HUES64 (cell line): ENCODE data around the gene ASB8. TPM values are rescaled to one million over a fixed set of nuclear protein-coding genes. Genes with fewer than 3 reads are reported as not detected.

Experiments
- H3K27ac ChIP-seq: 2 replicates; pipeline ENCODE4 v1.7.0; 2013; ENCODE audit warnings: low read depth, low read length, inconsistent platforms
- H3K27me3 ChIP-seq: 2 replicates; pipeline ENCODE4 v1.6.1; 2013; ENCODE audit warnings: mild to moderate bottlenecking, low read length; ENCODE audit not compliant: insufficient read depth
- H3K36me3 ChIP-seq: 2 replicates; pipeline ENCODE4 v1.6.1; 2013; ENCODE audit warnings: mild to moderate bottlenecking, low read length; ENCODE audit not compliant: insufficient read depth
- H3K4me1 ChIP-seq: 2 replicates; pipeline ENCODE4 v1.6.1; 2013; ENCODE audit warnings: mild to moderate bottlenecking, low read length, moderate library complexity; ENCODE audit not compliant: insufficient read depth
- H3K4me3 ChIP-seq: 2 replicates; pipeline ENCODE4 v1.5.1; 2013; ENCODE audit warnings: mild to moderate bottlenecking, low read length, moderate library complexity
- H3K9ac ChIP-seq: 2 replicates; pipeline ENCODE4 v1.6.1; 2013; ENCODE audit warnings: mild to moderate bottlenecking, low read depth, low read length
- H3K9me3 ChIP-seq: 2 replicates; pipeline ENCODE4 v1.6.1; 2013; ENCODE audit warnings: low read depth, low read length; ENCODE audit not compliant: insufficient read depth
- WGBS: fragments of 150-250, 120-280 bp; methylation state at CpG from one replicate; pipeline ENCODE4 v1.1.7; 2013; ENCODE audit warnings: missing lambda C conversion rate; 5-methylcytosine and 5-hydroxymethylcytosine counted together
- polyA plus RNA-seq, 2 experiments: library from polyadenylated mRNA; stranded (reverse); fragments of 50-300 nt; gene quantifications; one replicate each; pipeline ENCODE4 v1.2.3, GENCODE V29; 2013

ASB8 gene, protein sequence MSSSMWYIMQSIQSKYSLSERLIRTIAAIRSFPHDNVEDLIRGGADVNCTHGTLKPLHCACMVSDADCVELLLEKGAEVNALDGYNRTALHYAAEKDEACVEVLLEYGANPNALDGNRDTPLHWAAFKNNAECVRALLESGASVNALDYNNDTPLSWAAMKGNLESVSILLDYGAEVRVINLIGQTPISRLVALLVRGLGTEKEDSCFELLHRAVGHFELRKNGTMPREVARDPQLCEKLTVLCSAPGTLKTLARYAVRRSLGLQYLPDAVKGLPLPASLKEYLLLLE
- polyA plus RNA-seq (2013, experiment 1 of 2), result 6.5 TPM
- polyA plus RNA-seq (2013, experiment 2 of 2), result 5.9 TPM

DNA sequence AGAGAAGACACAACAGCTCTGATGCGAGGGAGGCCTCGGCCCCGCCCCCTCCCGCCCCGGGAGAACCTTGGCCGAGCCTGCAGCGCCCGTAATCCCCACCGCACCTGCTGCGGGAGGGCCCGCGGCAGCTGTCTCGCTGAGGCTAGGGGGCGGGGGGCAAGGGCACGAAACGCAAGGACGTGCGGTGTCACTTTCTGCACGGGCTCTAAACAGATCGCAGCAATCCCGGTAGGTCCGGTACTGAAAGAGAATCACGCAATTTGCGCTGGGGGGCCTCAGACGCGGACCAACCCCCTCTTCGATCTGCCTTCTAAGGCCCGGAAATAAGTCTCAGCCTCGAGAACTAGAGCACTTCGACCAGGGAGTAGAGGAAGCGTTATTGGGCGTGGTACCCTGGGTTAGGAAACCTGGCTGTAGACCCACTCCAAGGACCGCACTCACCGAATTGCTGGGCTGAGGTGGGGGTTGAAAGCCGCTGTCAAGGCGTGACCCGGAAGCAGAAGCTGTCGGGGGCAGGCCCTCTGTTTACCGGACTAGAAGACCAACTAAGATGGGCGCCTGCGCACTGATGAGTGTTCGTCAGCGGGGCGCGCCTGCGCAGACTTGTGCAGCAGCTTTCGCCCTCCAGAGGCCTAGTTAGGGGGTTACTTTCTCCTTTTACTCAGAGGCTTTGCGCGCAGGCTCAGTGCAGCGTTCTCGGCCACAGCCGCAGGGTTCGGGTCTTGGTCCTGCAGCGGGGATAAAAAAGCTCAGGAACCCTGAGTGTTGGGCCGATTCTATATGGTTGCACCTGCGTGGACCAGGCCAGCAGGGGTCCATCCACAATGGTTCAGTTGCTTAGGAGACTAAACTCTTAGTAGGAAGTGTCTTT lies at the start of gene ASB8:
TSS of gene ASB8 (minus strand) at position 498 of the 871 bp plus-strand sequence. CDS start 4,019 bp downstream, outside the sequence.
- Histone ChIP-seq H3K9ac (peak within 1 kb of the TSS; percentile 33; the same call in 1 of the 2 replicates), H3K27me3 (no peaks in the 10 kb centered on the region), H3K4me3 (peak within 1 kb of the TSS; percentile 88), H3K4me1 (no peaks in the 10 kb centered on the region; the same call in 1 of the 2 replicates), H3K9me3 (no peaks in the 10 kb centered on the region), H3K36me3 (no peaks in the 10 kb centered on the region), H3K27ac (no peak within 1 kb of the TSS; the same call in 1 of the 2 replicates)
- WGBS, result 1% methylated on average over 56 of the region's 56 CpGs

- Histone ChIP-seq H3K27ac (no peak within 1 kb of the TSS), H3K9me3 (peaks cover 16% of the 10 kb centered on the region), H3K9ac (no peak within 1 kb of the TSS), H3K27me3 (peaks cover 61% of the 10 kb centered on the region), H3K4me3 (no peak within 1 kb of the TSS), H3K36me3 (no peaks in the 10 kb centered on the region), H3K4me1 (no peaks in the 10 kb centered on the region)
- 87% methylated on average over 4 of the region's 4 CpGs for WGBS
Observed at GRCh38 chr12:48203192-48203591, 45.9 kb upstream of the ASB8 start, which contains the start of gene OR10AD1. OR10AD1 (minus strand) TSS chr12:48203292; CDS start chr12:48203292, 0 bp downstream.

DNA sequence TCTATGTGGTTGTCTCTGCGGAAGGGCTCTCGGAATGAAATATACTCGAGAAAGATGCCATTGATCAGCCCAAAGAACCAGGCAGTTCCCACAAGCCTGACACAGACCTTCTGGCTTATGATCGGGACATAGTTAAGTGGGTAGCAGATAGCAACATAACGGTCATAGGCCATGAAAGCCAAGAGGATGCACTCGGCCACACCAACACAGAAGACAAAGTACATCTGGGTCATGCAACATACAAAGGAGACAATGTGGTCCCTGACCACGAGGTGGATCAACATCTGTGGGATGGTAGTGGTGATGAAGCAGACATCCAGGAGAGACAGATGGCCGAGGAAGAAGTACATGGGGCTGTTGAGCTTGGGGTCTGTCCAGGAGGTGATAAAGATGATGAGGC lies 45.5 kb upstream of the ASB8 start:
- Histone ChIP-seq H3K36me3 (no peaks in the 10 kb centered on the region), H3K9ac (no peak overlapping the region), H3K4me3 (no peak overlapping the region), H3K9me3 (peaks cover 16% of the 10 kb centered on the region), H3K4me1 (no peaks in the 10 kb centered on the region), H3K27me3 (peaks cover 61% of the 10 kb centered on the region), H3K27ac (no peak overlapping the region)
- WGBS, result 83% methylated on average over 8 of the region's 8 CpGs

GRCh38 chr12:48201516-48201915 lies 44.2 kb upstream of the ASB8 start:
- Histone ChIP-seq H3K27ac (no peak overlapping the region), H3K9ac (no peak overlapping the region), H3K27me3 (peaks cover 61% of the 10 kb centered on the region), H3K4me3 (no peak overlapping the region), H3K36me3 (no peaks in the 10 kb centered on the region), H3K9me3 (peaks cover 8% of the 10 kb centered on the region), H3K4me1 (no peaks in the 10 kb centered on the region)
- WGBS, result 87% methylated on average over 2 of the region's 3 CpGs

GRCh38 chr12:48201091-48201490 lies 43.8 kb upstream of the ASB8 start:
- peaks cover 5% of the 10 kb centered on the region; the same call in 1 of the 2 replicates for H3K9me3 ChIP-seq
- no peaks in the 10 kb centered on the region for H3K36me3 ChIP-seq
- 62% methylated on average over 1 of the region's 3 CpGs for WGBS
- H3K27me3 ChIP-seq, result peaks cover 65% of the 10 kb centered on the region
- H3K4me3 ChIP-seq, result no peak overlapping the region
- no peaks in the 10 kb centered on the region for H3K4me1 ChIP-seq
- H3K27ac ChIP-seq, result no peak overlapping the region
- H3K9ac ChIP-seq, result no peak overlapping the region

DNA sequence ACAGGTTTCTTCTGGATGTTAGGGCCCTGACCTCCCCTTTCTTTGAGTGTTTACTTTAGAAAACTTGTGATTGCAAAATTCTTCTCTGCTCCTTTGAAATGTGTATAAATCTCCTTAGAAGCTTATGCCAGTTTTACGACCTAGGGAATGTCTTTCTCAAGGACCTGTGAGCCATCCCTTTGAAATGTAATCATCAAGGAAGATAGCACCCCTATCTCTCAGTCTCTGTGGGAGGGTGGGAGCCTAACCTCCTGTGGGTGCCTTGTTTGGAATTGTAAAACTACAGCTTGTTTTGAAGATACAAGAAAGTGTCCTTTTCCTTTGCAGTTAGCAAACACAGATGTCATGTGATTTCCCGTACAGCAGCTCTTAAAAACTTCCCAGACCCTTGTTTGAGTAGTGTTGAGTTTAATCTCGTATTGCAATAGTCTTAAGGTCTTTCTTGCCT lies 42.5 kb upstream of the ASB8 start:
- Histone ChIP-seq H3K9me3 (no peaks in the 10 kb centered on the region), H3K36me3 (no peaks in the 10 kb centered on the region), H3K4me3 (no peak overlapping the region), H3K27ac (no peak overlapping the region), H3K9ac (no peak overlapping the region), H3K27me3 (peaks cover 78% of the 10 kb centered on the region), H3K4me1 (no peaks in the 10 kb centered on the region)
- WGBS, result 35% methylated on average over 3 of the region's 3 CpGs

DNA sequence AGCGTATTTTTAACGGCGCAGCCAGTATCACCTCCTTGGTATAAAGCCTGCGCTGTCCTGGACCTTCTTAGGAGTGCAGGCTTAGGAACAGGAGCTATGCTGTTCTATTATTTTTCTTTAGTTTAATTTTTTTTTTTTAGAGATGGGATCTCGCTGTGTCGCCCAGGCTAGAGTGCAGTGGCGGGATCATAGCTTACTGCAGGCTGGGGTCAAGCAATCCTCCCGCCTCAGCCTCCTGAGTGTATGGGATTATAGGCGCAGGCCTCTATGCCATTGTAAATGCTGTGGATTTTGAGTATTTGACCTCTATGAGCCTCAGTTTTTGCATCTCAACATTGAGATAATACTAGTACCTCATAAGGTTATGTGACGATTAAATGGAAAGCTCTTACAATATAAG lies 41.7 kb upstream of the ASB8 start:
- Histone ChIP-seq H3K27me3 (peaks cover 79% of the 10 kb centered on the region), H3K36me3 (no peaks in the 10 kb centered on the region), H3K9ac (peak overlapping the region; percentile 88; the same call in 1 of the 2 replicates), H3K4me3 (peak overlapping the region; percentile 85), H3K27ac (no peak overlapping the region), H3K4me1 (no peaks in the 10 kb centered on the region), H3K9me3 (no peaks in the 10 kb centered on the region)
- WGBS, result 70% methylated on average over 8 of the region's 10 CpGs

GRCh38 chr12:48198672-48198971 lies 41.3 kb upstream of the ASB8 start:
- peak overlapping the region; percentile 85 for H3K4me3 ChIP-seq
- no peaks in the 10 kb centered on the region for H3K4me1 ChIP-seq
- H3K27me3 ChIP-seq, result peaks cover 79% of the 10 kb centered on the region
- peak overlapping the region; percentile 76 for H3K27ac ChIP-seq
- no peaks in the 10 kb centered on the region for H3K36me3 ChIP-seq
- 14% methylated on average over 26 of the region's 26 CpGs for WGBS
- peak overlapping the region; percentile 88 for H3K9ac ChIP-seq
- H3K9me3 ChIP-seq, result no peaks in the 10 kb centered on the region

DNA sequence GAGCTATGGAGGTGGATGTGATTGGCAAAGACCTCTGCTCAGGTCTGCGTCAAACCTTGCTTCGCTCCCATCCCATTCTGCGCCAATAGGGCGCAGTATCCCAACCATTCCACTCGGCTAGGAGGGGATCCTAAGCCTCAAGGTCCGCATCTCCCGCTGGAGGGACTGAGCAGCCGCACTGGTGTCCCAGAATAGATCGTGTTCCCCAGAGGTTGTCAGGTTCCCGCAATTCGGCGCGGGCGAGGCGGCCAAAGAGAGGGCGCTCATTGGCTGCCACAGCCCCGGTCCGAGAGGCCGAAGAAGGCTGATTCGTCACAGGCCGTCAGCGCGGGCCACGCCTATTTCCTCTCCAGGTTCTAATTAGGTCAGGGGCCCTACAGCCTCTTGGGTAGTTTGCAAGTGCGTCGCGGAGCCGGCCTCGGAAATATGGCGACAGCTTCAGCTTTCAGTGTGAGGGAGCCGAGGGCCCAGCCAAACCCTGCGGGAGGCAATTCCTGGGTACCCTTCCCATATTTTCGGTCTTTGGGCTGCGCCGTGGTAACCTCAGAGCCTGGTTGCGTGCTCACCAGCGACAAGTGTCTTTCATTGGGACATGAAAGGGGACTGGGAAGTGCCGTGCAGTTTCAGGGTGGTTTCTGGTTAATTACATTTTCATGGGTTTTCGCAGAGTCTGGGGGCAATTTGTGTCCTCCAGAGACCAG lies 40.8 kb upstream of the ASB8 start:
- Histone ChIP-seq H3K9me3 (no peaks in the 10 kb centered on the region), H3K27me3 (peaks cover 80% of the 10 kb centered on the region), H3K27ac (peak overlapping the region; percentile 76), H3K4me3 (peak overlapping the region; percentile 85), H3K9ac (peak overlapping the region; percentile 88), H3K4me1 (no peaks in the 10 kb centered on the region), H3K36me3 (no peaks in the 10 kb centered on the region)
- WGBS, result under 1% methylated on average over 39 of the region's 39 CpGs

- peak overlapping the region; percentile 85 for H3K4me3 ChIP-seq
- H3K36me3 ChIP-seq, result no peaks in the 10 kb centered on the region
- 1% methylated on average over 9 of the region's 10 CpGs for whole genome bisulfite sequencing
- H3K27ac ChIP-seq, result peak overlapping the region; percentile 8; the same call in 1 of the 2 replicates
- peak overlapping the region; percentile 2; the same call in 1 of the 2 replicates for H3K9ac ChIP-seq
- no peaks in the 10 kb centered on the region for H3K4me1 ChIP-seq
- peaks cover 80% of the 10 kb centered on the region for H3K27me3 ChIP-seq
- no peaks in the 10 kb centered on the region for H3K9me3 ChIP-seq
Observed at GRCh38 chr12:48197549-48197970, 40.2 kb upstream of the ASB8 start.
